ENCODE results near the gene RNF144A. TPM values are rescaled to one million over a fixed set of nuclear protein-coding genes. Genes with fewer than 3 reads are reported as not detected.

Gene RNF144A
- total RNA-seq, 3 donors from 2014 or later (not counting 1 experiment from before 2014, with no cell fraction given), result 17.3 to 36.7 (median 19.0) TPM

- Mint-ChIP-seq H3K4me3 (no peak overlapping the region), H3K27me3 (ENCODE audit: low read depth in 2 of 2) (no peaks in the 10 kb centered on the region), H3K36me3 (peaks cover 7% of the 10 kb centered on the region), H3K27ac (no peak overlapping the region), H3K4me1 (peaks cover 0 to 15% of the 10 kb centered on the region in 2 donors), H3K9me3 (no peaks in the 10 kb centered on the region)
- intact Hi-C loops (cut with micrococcal nuclease), result no loop called here
- Histone ChIP-seq H3K4me3 (ENCODE audit: low read length) (no peak overlapping the region), H3K36me3 (ENCODE audit: control insufficient read depth, insufficient read depth, low read length) (peaks cover 45% of the 10 kb centered on the region), H3K27ac (ENCODE audit: low read length) (no peak overlapping the region), H3K27me3 (ENCODE audit: control insufficient read depth, insufficient read depth, low read length) (no peaks in the 10 kb centered on the region), H3K4me1 (ENCODE audit: control insufficient read depth, insufficient read depth, low read length) (peaks cover 8% of the 10 kb centered on the region), H3K9me3 (ENCODE audit: control insufficient read depth, insufficient read depth, low read length) (no peaks in the 10 kb centered on the region)
- ATAC-seq (peak in 2 of 3 donors; percentile 55 to 67), DNase-seq (peak in 1 of 2 donors; percentile 79)
- WGBS (ENCODE audit: insufficient coverage), result 60% methylated on average over 22 of the region's 25 CpGs
- no peak for TF ChIP-seq CTCF (IDR thresholded peaks at IDR 0.05)
These were observed 114.5 kb downstream of the RNF144A start for GRCh38 chr2:7031547-7032245.

- 96% methylated on average over 16 of the region's 16 CpGs for WGBS (ENCODE audit: insufficient coverage)
- Mint-ChIP-seq H3K9me3 (no peaks in the 10 kb centered on the region), H3K36me3 (peaks cover 2% of the 10 kb centered on the region), H3K27me3 (ENCODE audit: low read depth in 2 of 2) (no peaks in the 10 kb centered on the region), H3K4me3 (no peak overlapping the region), H3K4me1 (peaks cover 0 to 15% of the 10 kb centered on the region in 2 donors), H3K27ac (no peak overlapping the region)
- H3K27ac ChIP-seq (ENCODE audit: low read length), result no peak overlapping the region
- TF ChIP-seq CTCF (IDR thresholded peaks at IDR 0.05), result no peak
- no peak overlapping the region for H3K4me3 ChIP-seq (ENCODE audit: low read length)
- no peaks in the 10 kb centered on the region for H3K27me3 ChIP-seq (ENCODE audit: control insufficient read depth, insufficient read depth, low read length)
- ATAC-seq (no peak), DNase-seq (no peak)
- peaks cover 42% of the 10 kb centered on the region for H3K36me3 ChIP-seq (ENCODE audit: control insufficient read depth, insufficient read depth, low read length)
- intact Hi-C loops (cut with micrococcal nuclease), result no loop called here
- peaks cover 8% of the 10 kb centered on the region for H3K4me1 ChIP-seq (ENCODE audit: control insufficient read depth, insufficient read depth, low read length)
- H3K9me3 ChIP-seq (ENCODE audit: control insufficient read depth, insufficient read depth, low read length), result no peaks in the 10 kb centered on the region
These were observed 115.2 kb downstream of the RNF144A start for GRCh38 chr2:7032371-7032770.

- H3K27ac Mint-ChIP-seq, result no peak overlapping the region
- Histone ChIP-seq H3K36me3 (ENCODE audit: control insufficient read depth, insufficient read depth, low read length) (peaks cover 39% of the 10 kb centered on the region), H3K9me3 (ENCODE audit: control insufficient read depth, insufficient read depth, low read length) (no peaks in the 10 kb centered on the region), H3K4me1 (ENCODE audit: control insufficient read depth, insufficient read depth, low read length) (peaks cover 8% of the 10 kb centered on the region), H3K27ac (ENCODE audit: low read length) (no peak overlapping the region), H3K4me3 (ENCODE audit: low read length) (no peak overlapping the region), H3K27me3 (ENCODE audit: control insufficient read depth, insufficient read depth, low read length) (no peaks in the 10 kb centered on the region)
- H3K36me3 Mint-ChIP-seq, result no peaks in the 10 kb centered on the region
- peaks cover 0 to 17% of the 10 kb centered on the region in 2 donors for H3K4me1 Mint-ChIP-seq
- intact Hi-C loops (cut with micrococcal nuclease), result no loop called here
- no peaks in the 10 kb centered on the region for H3K27me3 Mint-ChIP-seq (ENCODE audit: low read depth in 2 of 2)
- 95% methylated on average over 20 of the region's 20 CpGs for WGBS (ENCODE audit: insufficient coverage)
- DNase-seq (no peak), ATAC-seq (no peak)
- H3K4me3 Mint-ChIP-seq, result no peak overlapping the region
- no peaks in the 10 kb centered on the region for H3K9me3 Mint-ChIP-seq
- TF ChIP-seq CTCF (IDR thresholded peaks at IDR 0.05), result no peak
These were observed 116.1 kb downstream of the RNF144A start for GRCh38 chr2:7033136-7033960.

Data from natural killer cell (primary cell).